GM23338 (cell line): ENCODE measurements around the gene EYA2. TPM values are rescaled to one million over a fixed set of nuclear protein-coding genes. Genes with fewer than 3 reads are reported as not detected.
A peak's percentile ranks its signal among the peaks of the same experiment; 100 is the strongest.

ENCODE experiments used
- ATAC-seq: fragments of 200-7000 bp; cut with Tn5 transposase; 3 replicates; pipeline ENCODE4 v1.9.1; 2020
- DNase-seq: peaks from one replicate; pipeline ENCODE4 v3.0.0-alpha.2; 2015; ENCODE audit warnings: low spot score
- H2AFZ ChIP-seq: fragments of 200-600 bp; sonication (generic); 2 replicates; pipeline ENCODE4 v1.8.0; 2016; ENCODE audit warnings: antibody characterized with exemption, mild to moderate bottlenecking, moderate library complexity
- H3F3A ChIP-seq: fragments of 200-600 bp; sonication (generic); replicated peaks from 2 replicates; pipeline ENCODE4 v1.8.0; 2017; ENCODE audit warnings: antibody characterized with exemption, mixed run types, low read depth
- H3K27ac ChIP-seq: fragments of 200-600 bp; sonication (generic); 2 replicates; pipeline ENCODE4 v1.6.1; 2016; ENCODE audit warnings: low read depth
- H3K27me3 ChIP-seq: fragments of 200-600 bp; sonication (generic); 2 replicates; pipeline ENCODE4 v1.8.0; 2016; ENCODE audit warnings: mild to moderate bottlenecking, mixed run types, moderate library complexity; ENCODE audit not compliant: insufficient read depth
- H3K36me3 ChIP-seq: fragments of 200-600 bp; sonication (generic); 2 replicates; pipeline ENCODE4 v1.8.0; 2016; ENCODE audit warnings: mild to moderate bottlenecking; ENCODE audit not compliant: insufficient read depth
- H3K4me1 ChIP-seq: fragments of 200-600 bp; sonication (generic); 2 replicates; pipeline ENCODE4 v1.8.0; 2016; ENCODE audit warnings: mild to moderate bottlenecking, moderate library complexity; ENCODE audit not compliant: insufficient read depth
- H3K4me2 ChIP-seq: fragments of 200-600 bp; sonication (generic); 2 replicates; pipeline ENCODE4 v1.7.1; 2017; ENCODE audit warnings: mixed run types
- H3K4me3 ChIP-seq: fragments of 200-600 bp; sonication (generic); 2 replicates; pipeline ENCODE4 v1.6.1; 2016; ENCODE audit warnings: mixed run types
- H3K79me2 ChIP-seq: fragments of 200-600 bp; sonication (generic); replicated peaks from 2 replicates; pipeline ENCODE4 v1.8.0; 2017; ENCODE audit warnings: mild to moderate bottlenecking; ENCODE audit not compliant: insufficient read depth
- H3K9me2 ChIP-seq: fragments of 200-600 bp; sonication (generic); 2 replicates; pipeline ENCODE4 v1.8.0; 2017; ENCODE audit not compliant: insufficient read depth
- H4K20me1 ChIP-seq: fragments of 200-600 bp; sonication (generic); replicated peaks from 2 replicates; pipeline ENCODE4 v1.8.0; 2017; ENCODE audit warnings: mild to moderate bottlenecking; ENCODE audit not compliant: insufficient read depth
- H3K27ac Mint-ChIP-seq: 2 replicates; pipeline ENCODE4 v1.8.0; 2020; ENCODE audit warnings: inconsistent platforms, mild to moderate bottlenecking, moderate library complexity, mixed read lengths
- H3K27me3 Mint-ChIP-seq: 3 replicates; pipeline ENCODE4 v1.8.0; 2022; ENCODE audit warnings: low read depth, mild to moderate bottlenecking, moderate library complexity, mixed read lengths, inconsistent platforms; ENCODE audit not compliant: insufficient read depth, poor library complexity
- H3K36me3 Mint-ChIP-seq: 3 replicates; pipeline ENCODE4 v1.8.0; 2021; ENCODE audit warnings: low read depth, mild to moderate bottlenecking, inconsistent platforms, moderate library complexity, mixed read lengths
- H3K4me1 Mint-ChIP-seq: 3 replicates; pipeline ENCODE4 v1.8.0; 2020; ENCODE audit warnings: mild to moderate bottlenecking, inconsistent platforms, mixed read lengths
- H3K4me3 Mint-ChIP-seq: 3 replicates; pipeline ENCODE4 v1.8.0; 2021; ENCODE audit warnings: moderate library complexity, mild to moderate bottlenecking, inconsistent platforms, mixed read lengths
- H3K9me3 Mint-ChIP-seq: 3 replicates; pipeline ENCODE4 v1.8.0; 2020; ENCODE audit warnings: moderate library complexity, mild to moderate bottlenecking, inconsistent platforms, mixed read lengths
- CREB1 ChIP-seq: fragments of 250-450 bp; sonication (Bioruptor Pico); IDR thresholded peaks from 2 replicates; pipeline ENCODE4 v1.5.0; 2020; ENCODE audit warnings: low read depth, mild to moderate bottlenecking, moderate library complexity
- CTCF ChIP-seq, 2 experiments: fragments of 200-600 bp in 1 of 2; sonication (generic) in 1 of 2; conservative IDR thresholded peaks; 2 replicates each; pipeline versions ENCODE4 v1.5.1 to v1.6.1; 2016 to 2017; ENCODE audit warnings: antibody characterized with exemption in 2 of 2, low read depth in 2 of 2, mild to moderate bottlenecking in 2 of 2, moderate library complexity in 1 of 2
- EZH2 ChIP-seq: fragments of 200-600 bp; sonication (generic); IDR thresholded peaks from one replicate; pipeline ENCODE4 v1.8.0; 2017; ENCODE audit warnings: antibody characterized with exemption, mild to moderate bottlenecking, low read depth; ENCODE audit not compliant: unreplicated experiment
- EZH2phosphoT487 ChIP-seq: fragments of 200-600 bp; sonication (generic); IDR thresholded peaks from one replicate; pipeline ENCODE4 v1.8.1; 2018; ENCODE audit warnings: antibody characterized with exemption; ENCODE audit not compliant: unreplicated experiment
- JUNB ChIP-seq: IDR thresholded peaks from one replicate; pipeline ENCODE4 v1.6.1; 2016; ENCODE audit warnings: antibody characterized with exemption; ENCODE audit not compliant: unreplicated experiment
- NANOG ChIP-seq: IDR thresholded peaks from 2 replicates; pipeline ENCODE4 v1.6.1; 2016; ENCODE audit warnings: antibody characterized with exemption, borderline replicate concordance
- POLR2AphosphoS5 ChIP-seq: IDR thresholded peaks from 2 replicates; pipeline ENCODE4 v1.6.1; 2016; ENCODE audit warnings: antibody characterized with exemption, low read depth
- REST ChIP-seq: IDR thresholded peaks from one replicate; pipeline ENCODE4 v1.6.1; 2018; ENCODE audit warnings: antibody characterized with exemption; ENCODE audit not compliant: unreplicated experiment
- STAT1 ChIP-seq: IDR thresholded peaks from one replicate; pipeline ENCODE4 v1.6.1; 2016; ENCODE audit warnings: antibody characterized with exemption; ENCODE audit not compliant: unreplicated experiment
- ZNF114 ChIP-seq: fragments of 250-450 bp; sonication (Bioruptor Pico); IDR thresholded peaks from 2 replicates; pipeline ENCODE4 v1.5.0; 2020; ENCODE audit warnings: mild to moderate bottlenecking, moderate library complexity
- ZNF331 ChIP-seq: fragments of 250-450 bp; sonication (Bioruptor Pico); IDR thresholded peaks from 2 replicates; pipeline ENCODE4 v1.5.0; 2020; ENCODE audit warnings: low read depth, mild to moderate bottlenecking, moderate library complexity
- polyA plus RNA-seq: library from polyadenylated mRNA; unstranded; fragments of >200 nt; fragmentation: Nextera tagmentation; extraction: Ambion mirVana; gene quantifications from 2 replicates; pipeline ENCODE4 v1.2.1, GENCODE V29; 2016
- total RNA-seq: library from RNA; depleted of rRNA; stranded (reverse); fragments of >200 nt; shearing (Covaris generic); gene quantifications from 2 replicates; pipeline ENCODE4 v1.2.3, GENCODE V29; 2014

Gene EYA2
- total and polyA plus RNA-seq, 2 experiments from 2014 or later = 0.50 to 0.56 TPM

- Histone ChIP-seq H3F3A (no peaks in the 10 kb centered on the region), H3K79me2 (no peaks in the 10 kb centered on the region), H3K27me3 (no peaks in the 10 kb centered on the region), H3K4me2 (no peak overlapping the region), H3K9me2 (no peaks in the 10 kb centered on the region), H3K27ac (no peak overlapping the region), H3K4me1 (no peaks in the 10 kb centered on the region), H2AFZ (no peak overlapping the region), H4K20me1 (no peaks in the 10 kb centered on the region), H3K36me3 (no peaks in the 10 kb centered on the region), H3K4me3 (no peak overlapping the region)
- H3K27ac Mint-ChIP-seq = no peak overlapping the region; the same call in 1 of the 2 replicates
- DNase-seq (no peak), ATAC-seq (no peak)
- peaks cover 2% of the 10 kb centered on the region for H3K27me3 Mint-ChIP-seq
- no peak overlapping the region for H3K4me3 Mint-ChIP-seq
- H3K4me1 Mint-ChIP-seq = no peaks in the 10 kb centered on the region
- H3K9me3 Mint-ChIP-seq = no peaks in the 10 kb centered on the region
- TF ChIP-seq ZNF331 (CRISPR knock-in tag) (no peak), EZH2phosphoT487 (no peak), JUNB (no peak), CREB1 (CRISPR knock-in tag) (no peak), ZNF114 (CRISPR knock-in tag) (no peak), CTCF (conservative IDR thresholded peaks at IDR 0.05; ENCODE audit: low read depth in 2 of 2) (no peak), STAT1 (no peak), EZH2 (no peak)
- H3K36me3 Mint-ChIP-seq = no peaks in the 10 kb centered on the region
These were observed 194.5 kb downstream of the EYA2 start for GRCh38 chr20:47089151-47089550.

- no peaks in the 10 kb centered on the region for H3K79me2 ChIP-seq
- Mint-ChIP-seq H3K4me3 (no peak overlapping the region), H3K27me3 (peaks cover 2% of the 10 kb centered on the region), H3K4me1 (no peaks in the 10 kb centered on the region), H3K36me3 (no peaks in the 10 kb centered on the region), H3K9me3 (0 out of 3 replicates have a peak, but pooled peaks cover under 1% of the 10 kb centered on the region), H3K27ac (no peak overlapping the region)
- TF ChIP-seq CREB1 (CRISPR knock-in tag) = no peak
- H3F3A ChIP-seq = no peaks in the 10 kb centered on the region
- DNase-seq (no peak), ATAC-seq (no peak)
- H3K36me3 ChIP-seq = no peaks in the 10 kb centered on the region
- H3K27ac ChIP-seq = no peak overlapping the region
- peak overlapping the region; percentile 23; the same call in 1 of the 2 replicates for H2AFZ ChIP-seq
- no peaks in the 10 kb centered on the region for H3K27me3 ChIP-seq
- H3K4me2 ChIP-seq = no peak overlapping the region
- H3K4me1 ChIP-seq = no peaks in the 10 kb centered on the region
- H3K9me2 ChIP-seq = no peaks in the 10 kb centered on the region
- no peaks in the 10 kb centered on the region for H4K20me1 ChIP-seq
- no peak overlapping the region for H3K4me3 ChIP-seq
These were observed 196.2 kb downstream of the EYA2 start for GRCh38 chr20:47090835-47091234.

- no peaks in the 10 kb centered on the region for H4K20me1 ChIP-seq
- H3K4me2 ChIP-seq = no peak overlapping the region
- H3K4me1 Mint-ChIP-seq = no peaks in the 10 kb centered on the region
- H2AFZ ChIP-seq = no peak overlapping the region
- H3K4me3 Mint-ChIP-seq = no peak overlapping the region
- no peaks in the 10 kb centered on the region for H3K27me3 ChIP-seq
- H3K4me1 ChIP-seq = no peaks in the 10 kb centered on the region
- no peak overlapping the region for H3K27ac ChIP-seq
- no peak overlapping the region for H3K27ac Mint-ChIP-seq
- ATAC-seq (no peak), DNase-seq (no peak)
- peaks cover 2% of the 10 kb centered on the region for H3K27me3 Mint-ChIP-seq
- no peaks in the 10 kb centered on the region for H3K79me2 ChIP-seq
- H3F3A ChIP-seq = no peaks in the 10 kb centered on the region
- H3K9me3 Mint-ChIP-seq = peaks cover 4% of the 10 kb centered on the region; the same call in 1 of the 3 replicates
- no peaks in the 10 kb centered on the region for H3K36me3 Mint-ChIP-seq
- no peaks in the 10 kb centered on the region for H3K9me2 ChIP-seq
- H3K4me3 ChIP-seq = no peak overlapping the region
- H3K36me3 ChIP-seq = no peaks in the 10 kb centered on the region
- TF ChIP-seq POLR2AphosphoS5 (no peak), ZNF114 (CRISPR knock-in tag) (no peak), EZH2 (no peak), REST (no peak), CTCF (conservative IDR thresholded peaks at IDR 0.05; ENCODE audit: low read depth in 2 of 2) (no peak), NANOG (no peak), JUNB (no peak)
These were observed 198.8 kb downstream of the EYA2 start for GRCh38 chr20:47093320-47093966.
